Upper lobe of left lung (tissue), 6 donors: ENCODE results near the gene PAPPA. TPM values are rescaled to one million over a fixed set of nuclear protein-coding genes. Genes with fewer than 3 reads are reported as not detected.

ENCODE experiments used
- ATAC-seq, 2 donors: fragments of 200-7000 bp; cut with Tn5 transposase; one replicate each; pipeline ENCODE4 v1.9.1; 2022; ENCODE audit warnings: mild to moderate bottlenecking in 2 of 2, moderate library complexity in 2 of 2; ENCODE audit not compliant: low FRiP score in 2 of 2
- DNase-seq, 2 donors: peaks; one replicate each; pipeline ENCODE4 v3.0.0-alpha.2; 2019 to 2020
- H3K27ac ChIP-seq, 4 donors: fragments of 200-600 bp; sonication (generic); one replicate each; pipeline ENCODE4 v1.5.1; 2016 to 2019
- H3K27me3 ChIP-seq, 4 donors: fragments of 200-600 bp; sonication (generic); one replicate each; pipeline ENCODE4 v1.5.1; 2017 to 2019
- H3K36me3 ChIP-seq, 4 donors: fragments of 200-600 bp; sonication (generic); one replicate each; pipeline ENCODE4 v1.5.1; 2016 to 2019
- H3K4me1 ChIP-seq, 4 donors: fragments of 200-600 bp; sonication (generic); one replicate each; pipeline ENCODE4 v1.5.1; 2018 to 2019
- H3K4me3 ChIP-seq, 4 donors: fragments of 200-600 bp; sonication (generic); one replicate each; pipeline ENCODE4 v1.5.1; 2017 to 2019; ENCODE audit warnings: mild to moderate bottlenecking in 2 of 4, moderate library complexity in 1 of 4
- H3K9me3 ChIP-seq, 4 donors: fragments of 200-600 bp; sonication (generic); one replicate each; pipeline ENCODE4 v1.5.1; 2018 to 2019
- CTCF ChIP-seq, 6 experiments: fragments of 450-650 bp in 4 of 6; fragments of 200-600 bp in 2 of 6; sonication (generic) in 2 of 6; IDR thresholded peaks; one replicate each; pipeline ENCODE4 v1.5.1; 2016 to 2019; ENCODE audit warnings: antibody characterized with exemption in 6 of 6
- EP300 ChIP-seq, 4 donors: sonication (generic); formaldehyde crosslinking; IDR thresholded peaks; one replicate each; pipeline ENCODE4 v1.5.1; 2017; ENCODE audit warnings: antibody characterized with exemption in 4 of 4, control low read depth in 2 of 4
- POLR2A ChIP-seq, 4 donors: fragments of 450-650 bp; IDR thresholded peaks; one replicate each; pipeline ENCODE4 v1.5.1; 2016 to 2017; ENCODE audit warnings: antibody characterized with exemption in 4 of 4, mild to moderate bottlenecking in 2 of 4
- POLR2AphosphoS5 ChIP-seq, 2 donors: sonication (generic); formaldehyde crosslinking; IDR thresholded peaks; one replicate each; pipeline ENCODE4 v1.5.1; 2017; ENCODE audit warnings: antibody characterized with exemption in 2 of 2
- WGBS, 2 donors: methylation state at CpG; one replicate each; pipeline ENCODE4 v1.1.5; 2017 to 2018; 5-methylcytosine and 5-hydroxymethylcytosine counted together
- total RNA-seq, 6 donors: library from RNA; depleted of rRNA in 4 of 6; stranded (reverse); fragments of >200 nt in 4 of 6; gene quantifications; one replicate each; pipeline versions ENCODE4 v1.1.0 to v1.2.1, GENCODE V29; 2016 to 2021
- donor health status: DM: no; HTN: no; CAD: no; lungs with moderate emphysema.
- donor health status: DM: no; HTN: yes; CAD: no; lungs with severe emphysema.

Gene PAPPA
- total RNA-seq, 6 donors from 2014 or later: 0.46 to 2.9 (median 1.1) TPM

DNA sequence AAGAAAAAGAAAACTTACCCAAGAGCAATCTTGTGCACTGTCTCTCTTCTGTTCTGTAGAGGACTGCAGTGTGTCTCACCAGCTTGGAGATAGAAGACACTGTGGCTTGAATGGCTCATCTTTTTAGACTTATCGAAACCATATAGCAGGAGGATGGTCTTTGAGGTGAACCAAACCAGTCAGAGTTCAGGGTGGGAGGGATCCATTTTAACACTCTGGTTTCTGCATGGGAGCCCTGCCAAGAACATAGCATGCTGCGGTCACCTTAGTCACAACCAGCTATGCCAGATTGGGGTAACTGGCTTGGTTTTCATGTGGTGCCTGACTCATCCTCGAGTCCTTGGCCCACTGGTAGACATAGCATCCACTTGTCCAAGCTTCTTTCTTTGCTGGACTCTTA lies 135.1 kb downstream of the PAPPA start:
- DNase-seq (no peak), ATAC-seq (peak in 1 of 2 donors; percentile 75)
- TF ChIP-seq POLR2AphosphoS5 (IDR thresholded peaks at IDR 0.05) (no peak), POLR2A (IDR thresholded peaks at IDR 0.05) (no peak), CTCF (IDR thresholded peaks at IDR 0.05) (no peak)
- Histone ChIP-seq H3K4me1 (no peaks in the 10 kb centered on the region), H3K4me3 (no peak overlapping the region), H3K27me3 (no peaks in the 10 kb centered on the region), H3K36me3 (no peaks in the 10 kb centered on the region), H3K9me3 (no peaks in the 10 kb centered on the region), H3K27ac (no peak overlapping the region)
- WGBS, 2 donors: 85 to 100% methylated on average over 2 to 3 of the region's 3 CpGs

- WGBS, 2 donors: 78 to 88% methylated on average over 2 of the region's 2 CpGs
- H3K27me3 ChIP-seq: no peaks in the 10 kb centered on the region
- ATAC-seq (no peak), DNase-seq (no peak)
- H3K4me1 ChIP-seq: no peaks in the 10 kb centered on the region
- no peak overlapping the region for H3K27ac ChIP-seq
- TF ChIP-seq EP300 (IDR thresholded peaks at IDR 0.05) (no peak), CTCF (IDR thresholded peaks at IDR 0.05) (no peak), POLR2AphosphoS5 (IDR thresholded peaks at IDR 0.05) (no peak), POLR2A (IDR thresholded peaks at IDR 0.05) (no peak)
- H3K36me3 ChIP-seq: no peaks in the 10 kb centered on the region
- H3K4me3 ChIP-seq: no peak overlapping the region
- H3K9me3 ChIP-seq: no peaks in the 10 kb centered on the region
Observed at GRCh38 chr9:116297346-116297745, 143.8 kb downstream of the PAPPA start.

DNA sequence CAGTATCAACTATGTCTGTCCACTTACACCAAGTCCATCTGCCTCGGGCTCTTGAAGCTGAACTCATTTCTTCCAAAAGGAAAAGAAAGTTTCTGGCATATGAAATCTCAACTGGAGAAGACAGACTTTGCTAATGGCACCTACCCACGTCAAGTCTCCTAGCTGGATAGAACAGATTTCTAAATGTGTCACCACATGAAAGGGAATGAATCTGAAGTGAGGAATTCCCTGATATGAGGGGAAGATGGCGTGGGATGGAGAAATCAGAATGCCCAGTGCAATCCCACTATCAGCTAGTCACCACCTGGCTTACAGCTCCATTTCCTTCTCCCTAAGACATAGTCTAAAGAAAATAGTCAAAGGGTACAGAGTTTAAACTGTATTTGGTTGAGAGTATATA lies 144.7 kb downstream of the PAPPA start:
- no peaks in the 10 kb centered on the region for H3K4me1 ChIP-seq
- H3K9me3 ChIP-seq: no peaks in the 10 kb centered on the region
- WGBS, 2 donors: 72 to 86% methylated on average over 3 of the region's 3 CpGs
- ATAC-seq (no peak), DNase-seq (no peak)
- TF ChIP-seq POLR2A (IDR thresholded peaks at IDR 0.05): no peak
- H3K4me3 ChIP-seq: no peak overlapping the region
- H3K27me3 ChIP-seq: no peaks in the 10 kb centered on the region
- H3K27ac ChIP-seq: no peak overlapping the region
- no peaks in the 10 kb centered on the region for H3K36me3 ChIP-seq

GRCh38 chr9:116298878-116299391 lies 145.3 kb downstream of the PAPPA start:
- DNase-seq: no peak
- Histone ChIP-seq H3K9me3 (no peaks in the 10 kb centered on the region), H3K27ac (no peak overlapping the region), H3K27me3 (no peaks in the 10 kb centered on the region), H3K4me1 (no peaks in the 10 kb centered on the region), H3K4me3 (no peak overlapping the region), H3K36me3 (no peaks in the 10 kb centered on the region)
- no peak for ATAC-seq
- TF ChIP-seq POLR2A (IDR thresholded peaks at IDR 0.05): no peak
- TF ChIP-seq POLR2AphosphoS5 (IDR thresholded peaks at IDR 0.05): no peak
- no peak for TF ChIP-seq EP300 (IDR thresholded peaks at IDR 0.05)
- TF ChIP-seq CTCF (IDR thresholded peaks at IDR 0.05): no peak
- 62 to 70% methylated on average over 6 of the region's 6 CpGs for WGBS, 2 donors

DNA sequence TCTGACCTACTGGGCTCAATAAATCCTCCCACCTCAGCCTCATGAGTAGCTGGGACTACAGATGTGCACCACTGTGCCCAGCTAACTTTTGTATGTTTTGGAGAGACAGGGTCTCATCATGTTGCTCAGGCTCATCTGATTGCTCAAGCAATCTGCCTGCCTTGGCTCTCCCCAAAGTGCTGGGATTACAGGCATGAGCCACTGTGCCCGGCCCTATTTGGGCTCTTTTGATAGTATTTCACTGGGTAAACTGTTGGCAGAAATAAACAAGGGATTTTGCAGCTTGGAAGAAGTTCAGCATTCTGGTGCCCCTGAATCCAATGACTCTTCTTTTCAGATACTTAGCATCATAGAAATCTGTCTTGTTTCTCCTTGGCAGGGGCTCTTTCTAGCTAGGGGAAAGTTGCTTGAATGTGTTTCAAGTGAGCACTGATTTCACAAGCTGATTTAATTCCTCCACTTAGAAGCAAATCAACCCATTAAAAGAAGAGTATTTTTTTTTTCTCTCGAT lies 146.8 kb downstream of the PAPPA start:
- Histone ChIP-seq H3K36me3 (no peaks in the 10 kb centered on the region), H3K4me1 (no peaks in the 10 kb centered on the region), H3K9me3 (no peaks in the 10 kb centered on the region), H3K27me3 (no peaks in the 10 kb centered on the region), H3K4me3 (no peak overlapping the region), H3K27ac (no peak overlapping the region)
- DNase-seq: no peak
- 71 to 85% methylated on average over 2 of the region's 2 CpGs for WGBS, 2 donors
- ATAC-seq: no peak
- TF ChIP-seq CTCF (IDR thresholded peaks at IDR 0.05) (no peak), POLR2A (IDR thresholded peaks at IDR 0.05) (no peak), POLR2AphosphoS5 (IDR thresholded peaks at IDR 0.05) (no peak), EP300 (IDR thresholded peaks at IDR 0.05) (no peak)
